K562 (cell line): ENCODE measurements around the gene DNASE2. TPM values are rescaled to one million over a fixed set of nuclear protein-coding genes. Genes with fewer than 3 reads are reported as not detected.

ENCODE experiments used
- ADNP ChIP-seq: fragments of 200-800 bp; sonication (Bioruptor generic); IDR thresholded peaks from 2 replicates; pipeline ENCODE4 v1.6.1; 2016; ENCODE audit warnings: missing genetic modification characterization, missing compliant biosample characterization
- CBX1 ChIP-seq: sonication (generic); IDR thresholded peaks from 2 replicates; pipeline ENCODE4 v1.6.1; 2016; ENCODE audit warnings: antibody characterized with exemption, low read depth, mild to moderate bottlenecking
- CEBPZ ChIP-seq: fragments of 150-350 bp; IDR thresholded peaks from 2 replicates; pipeline ENCODE4 v1.6.1; 2014; ENCODE audit warnings: low read depth, mild to moderate bottlenecking, low read length, borderline replicate concordance
- CUX1 ChIP-seq: fragments of 200-800 bp; sonication (Bioruptor generic); IDR thresholded peaks from 2 replicates; pipeline ENCODE4 v1.6.1; 2016; ENCODE audit warnings: missing genetic modification characterization, missing compliant biosample characterization
- EGR1 ChIP-seq: fragments of 450-650 bp; conservative IDR thresholded peaks from 2 replicates; pipeline ENCODE4 v1.6.1; 2017; ENCODE audit warnings: mild to moderate bottlenecking
- ETV6 ChIP-seq, 3 experiments: fragments of 150-350 bp in 1 of 3; sonication (generic) in 1 of 3; formaldehyde crosslinking in 1 of 3; IDR thresholded peaks; 2 replicates each; pipeline versions ENCODE4 v1.6.1 to v1.8.0; 2014 to 2022; ENCODE audit warnings: borderline replicate concordance in 2 of 3, low read depth in 2 of 3, antibody characterized with exemption in 1 of 3, low read length in 1 of 3, mild to moderate bottlenecking in 1 of 3, missing genetic modification reagents in 1 of 3
- FIP1L1 ChIP-seq: fragments of 200-400 bp; formaldehyde crosslinking; IDR thresholded peaks from 2 replicates; pipeline ENCODE4 v1.6.1; 2018; ENCODE audit warnings: mild to moderate bottlenecking, low read depth, low read length; ENCODE audit not compliant: poor library complexity, severe bottlenecking
- FOXA1 ChIP-seq: fragments of 450-650 bp; IDR thresholded peaks from 2 replicates; pipeline ENCODE4 v1.6.1; 2016; ENCODE audit warnings: mild to moderate bottlenecking, borderline replicate concordance
- GTF2F1 ChIP-seq: IDR thresholded peaks from 2 replicates; pipeline ENCODE4 v1.6.1; 2011; ENCODE audit warnings: low read depth, low read length, improper control_type of control experiment
- HMGN3 ChIP-seq: IDR thresholded peaks from 2 replicates; pipeline ENCODE4 v1.6.1; 2011; ENCODE audit warnings: borderline replicate concordance, low read depth, mild to moderate bottlenecking, mixed read lengths, low read length; ENCODE audit not compliant: insufficient read length; ENCODE audit errors: extremely low read depth
- KAT2B ChIP-seq: IDR thresholded peaks from one replicate; pipeline ENCODE4 v1.6.1; 2012; ENCODE audit warnings: low read depth, mild to moderate bottlenecking, control low read depth, inconsistent platforms, low read length, moderate library complexity
- RNF219 ChIP-seq: fragments of 250-450 bp; sonication (Bioruptor Pico); IDR thresholded peaks from 2 replicates; pipeline ENCODE4 v1.5.0; 2022; ENCODE audit warnings: mild to moderate bottlenecking
- SUPT5H ChIP-seq: fragments of 450-650 bp; IDR thresholded peaks from 2 replicates; pipeline ENCODE4 v1.6.1; 2016
- ZKSCAN3 ChIP-seq: fragments of 250-450 bp; sonication (Bioruptor Pico); IDR thresholded peaks from 2 replicates; pipeline ENCODE4 v1.4.0; 2020
- polyA plus RNA-seq, 8 experiments: library from polyadenylated mRNA; depleted of rRNA in 4 of 8; stranded (reverse) in 5 of 8; unstranded in 3 of 8; fragments of >200 nt; fragmentation: Nextera tagmentation in 2 of 8; fragmentation: Illumina TruSeq in 1 of 8; extraction: Ambion mirVana in 2 of 8; extraction: Trizol in 1 of 8; gene quantifications; 2 replicates each; pipeline versions ENCODE4 v1.2.1 to v1.2.3, GENCODE V29; 2011 to 2014; ENCODE audit warnings: inconsistent platforms in 1 of 8, missing spikeins in 1 of 8
- total RNA-seq, 7 experiments: library from RNA; depleted of rRNA in 6 of 7; stranded (reverse); fragments of >200 nt in 6 of 7; fragmentation: Illumina TruSeq in 2 of 7; extraction: Trizol in 2 of 7; gene quantifications; 2 replicates each; pipeline versions ENCODE4 v1.2.1 to v1.2.3, GENCODE V29; 2011 to 2021; ENCODE audit warnings: low replicate concordance in 1 of 7

Gene DNASE2
- total and polyA plus RNA-seq, 9 of the 15 experiments (the other 6 are each of a cell fraction or from before 2014, with no cell fraction given): 4.4 to 27.0 (median 20.2) TPM

- TF ChIP-seq HMGN3 (peak; percentile 67), RNF219 (no peak), SUPT5H (peak; percentile 82), ETV6 (IDR thresholded peaks at IDR 0.05; ENCODE audit: borderline replicate concordance in 1 of 2, low read depth in 2 of 2, low read length in 1 of 2) (no peak), ETV6 (CRISPR knock-in tag; IDR thresholded peaks at IDR 0.05; ENCODE audit: borderline replicate concordance) (no peak), FIP1L1 (no peak), KAT2B (no peak), FOXA1 (no peak), CUX1 (CRISPR knock-in tag) (no peak), CEBPZ (no peak), ADNP (tag) (no peak), EGR1 (peak; percentile 83), GTF2F1 (0 out of 2 replicates have a peak, but pooled peaks have one; percentile 34), ZKSCAN3 (no peak), CBX1 (peak; percentile 18; the same call in 1 of the 2 replicates)
These were observed at the start of gene DNASE2 (continued) for GRCh38 chr19:12881172-12881808.
